Activated CD4-positive, alpha-beta T cell treated with anti-CD3 and anti-CD28 coated beads, Interleukin-2, amount 10 ng/mL, durations not matched to agents 24 days and 14 days (primary cell): ENCODE measurements around the gene RAB27A. TPM values are rescaled to one million over a fixed set of nuclear protein-coding genes. Genes with fewer than 3 reads are reported as not detected.

ENCODE experiments used
- DNase-seq: peaks from one replicate; pipeline ENCODE4 v3.0.0; 2022
- H3K27ac Mint-ChIP-seq: one replicate; pipeline ENCODE4 v1.8.0; 2022; ENCODE audit warnings: mild to moderate bottlenecking, mixed read lengths
- H3K27me3 Mint-ChIP-seq: one replicate; pipeline ENCODE4 v1.8.0; 2022; ENCODE audit warnings: mixed read lengths
- H3K36me3 Mint-ChIP-seq: one replicate; pipeline ENCODE4 v1.8.0; 2022; ENCODE audit warnings: low read depth, mild to moderate bottlenecking, mixed read lengths
- H3K4me1 Mint-ChIP-seq: one replicate; pipeline ENCODE4 v1.8.0; 2021; ENCODE audit warnings: mixed read lengths
- H3K4me3 Mint-ChIP-seq: one replicate; pipeline ENCODE4 v1.8.0; 2022; ENCODE audit warnings: mild to moderate bottlenecking, moderate library complexity, mixed read lengths
- H3K9me3 Mint-ChIP-seq: one replicate; pipeline ENCODE4 v1.8.0; 2021; ENCODE audit warnings: mixed read lengths
- intact Hi-C: fragments of 100-400 bp; cut with micrococcal nuclease; formaldehyde crosslinking; loops from one replicate; pipeline ENCODE4 v1.15.1; 2023
- total RNA-seq: library from RNA; stranded (reverse); gene quantifications from 2 replicates; pipeline ENCODE4 v1.2.3, GENCODE V29; 2022

RAB27A gene
- total RNA-seq, 1 donor from 2014 or later: 98.8 TPM

GRCh38 chr15:55277116-55277564, 12.5 kb downstream of the RAB27A start:
- H3K36me3 Mint-ChIP-seq: peaks cover 47% of the 10 kb centered on the region
- H3K4me3 Mint-ChIP-seq: peak overlapping the region; percentile 72
- intact Hi-C loops: no loop called here
- H3K9me3 Mint-ChIP-seq: peaks cover 12% of the 10 kb centered on the region
- H3K27ac Mint-ChIP-seq: peak overlapping the region; percentile 93
- H3K27me3 Mint-ChIP-seq: no peaks in the 10 kb centered on the region
- peaks cover 71% of the 10 kb centered on the region for H3K4me1 Mint-ChIP-seq
- peak; percentile 88 for DNase-seq

- H3K4me1 Mint-ChIP-seq: peaks cover 66% of the 10 kb centered on the region
- peak overlapping the region; percentile 72 for H3K4me3 Mint-ChIP-seq
- H3K9me3 Mint-ChIP-seq: peaks cover 12% of the 10 kb centered on the region
- no peaks in the 10 kb centered on the region for H3K27me3 Mint-ChIP-seq
- peak overlapping the region; percentile 93 for H3K27ac Mint-ChIP-seq
- peaks cover 45% of the 10 kb centered on the region for H3K36me3 Mint-ChIP-seq
- DNase-seq: no peak
- intact Hi-C loops: no loop called here
These were observed 13.3 kb downstream of the RAB27A start for GRCh38 chr15:55276324-55276723.

GRCh38 chr15:55270291-55270690, 19.3 kb downstream of the RAB27A start:
- intact Hi-C loops: loop anchor here (1.0 kb wide), 1 partner anchor 10 kb away; no protein-coding TSS in a partner anchor
- DNase-seq: no peak

GRCh38 chr15:55268176-55268695, 21.4 kb downstream of the RAB27A start:
- peak; percentile 53 for DNase-seq
- Mint-ChIP-seq H3K9me3 (peaks cover 4% of the 10 kb centered on the region), H3K4me3 (peak overlapping the region; percentile 81), H3K36me3 (peaks cover 54% of the 10 kb centered on the region), H3K4me1 (peaks cover 57% of the 10 kb centered on the region), H3K27ac (peak overlapping the region; percentile 97), H3K27me3 (no peaks in the 10 kb centered on the region)
- intact Hi-C loops: no loop called here

More at GRCh38 chr15:55270291-55270690, 19.3 kb downstream of the RAB27A start:
- Mint-ChIP-seq H3K4me3 (no peak overlapping the region), H3K9me3 (peaks cover 12% of the 10 kb centered on the region), H3K36me3 (peaks cover 62% of the 10 kb centered on the region), H3K27me3 (no peaks in the 10 kb centered on the region), H3K4me1 (peaks cover 66% of the 10 kb centered on the region), H3K27ac (peak overlapping the region; percentile 71)

DNA sequence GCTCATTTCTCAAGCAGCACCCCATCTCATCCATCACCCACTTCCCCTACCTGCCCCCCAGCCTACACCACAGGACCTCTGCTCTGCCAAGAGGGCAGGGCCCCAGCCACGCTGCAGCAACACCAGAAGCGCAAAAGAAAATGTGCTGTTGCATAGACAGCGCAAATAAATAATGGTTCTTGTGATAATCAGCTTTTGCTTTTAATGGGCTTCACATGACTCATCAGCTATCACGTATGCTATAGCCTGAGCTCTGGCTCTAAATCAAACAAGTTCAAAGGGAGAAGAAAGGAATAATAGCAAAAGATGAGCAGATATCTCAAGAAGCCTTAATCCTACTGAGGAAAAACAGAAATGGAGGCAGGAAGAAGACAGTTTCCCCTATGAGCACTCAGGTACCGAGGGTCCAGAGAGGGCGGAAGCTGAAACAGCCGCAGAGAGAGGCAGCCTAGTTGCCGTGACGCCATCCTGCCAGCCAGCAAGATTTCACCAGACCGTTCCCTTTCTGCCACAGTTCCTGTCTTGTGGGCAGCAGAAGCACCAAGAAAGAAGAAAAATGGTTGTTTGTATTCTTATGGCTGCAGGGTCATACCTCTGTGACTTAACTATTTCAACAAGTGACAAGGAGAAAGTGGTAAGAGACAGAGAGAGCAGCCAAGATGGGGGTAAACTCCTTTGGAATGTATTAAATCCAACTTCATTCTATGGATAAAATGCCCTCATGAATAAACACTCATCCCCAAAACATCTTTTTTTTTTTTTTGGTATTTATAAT, 22.0 kb downstream of the RAB27A start:
- peak overlapping the region; percentile 81 for H3K4me3 Mint-ChIP-seq
- H3K9me3 Mint-ChIP-seq: peaks cover under 1% of the 10 kb centered on the region

DNA sequence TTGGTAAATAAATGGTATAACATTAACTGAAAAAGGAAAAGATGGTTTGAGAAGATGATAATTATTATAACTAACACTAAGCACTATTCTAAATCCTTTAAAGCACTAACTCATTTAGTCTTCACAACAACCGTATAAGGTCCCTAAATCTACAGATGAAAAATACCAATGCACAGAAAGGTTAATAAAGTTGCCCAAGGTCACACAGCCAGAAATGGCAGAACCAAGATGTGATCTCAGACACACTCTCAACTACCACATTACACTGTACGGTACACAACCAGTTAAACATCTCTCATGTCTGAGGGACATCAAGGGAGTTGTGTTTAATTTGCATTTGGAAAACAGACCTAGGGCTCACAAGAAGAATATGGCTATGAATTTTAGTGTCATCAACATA, 23.1 kb downstream of the RAB27A start:
- Mint-ChIP-seq H3K4me3 (peak overlapping the region; percentile 81), H3K27ac (peak overlapping the region; percentile 97), H3K36me3 (peaks cover 59% of the 10 kb centered on the region), H3K4me1 (peaks cover 50% of the 10 kb centered on the region), H3K27me3 (no peaks in the 10 kb centered on the region), H3K9me3 (no peaks in the 10 kb centered on the region)
- no peak for DNase-seq
- intact Hi-C loops: loop anchor here (2.0 kb wide), 2 partner anchors 14 to 22 kb away; partner anchors contain the start of gene RAB27A

More for the DNA sequence above, 22.0 kb downstream of the RAB27A start:
- H3K36me3 Mint-ChIP-seq: peaks cover 57% of the 10 kb centered on the region
- intact Hi-C loops: loop anchor here (1.0 to 2.0 kb wide), 3 partner anchors 11 to 21 kb away; partner anchors contain the start of gene RAB27A
- H3K27me3 Mint-ChIP-seq: no peaks in the 10 kb centered on the region
- H3K27ac Mint-ChIP-seq: peak overlapping the region; percentile 97
- H3K4me1 Mint-ChIP-seq: peaks cover 54% of the 10 kb centered on the region
- peak; percentile 89 for DNase-seq

- no peak for DNase-seq
- Mint-ChIP-seq H3K36me3 (peaks cover 49% of the 10 kb centered on the region), H3K27ac (no peak overlapping the region), H3K9me3 (no peaks in the 10 kb centered on the region), H3K4me1 (peaks cover 42% of the 10 kb centered on the region), H3K27me3 (no peaks in the 10 kb centered on the region), H3K4me3 (no peak overlapping the region)
- intact Hi-C loops: no loop called here
These were observed 29.0 kb downstream of the RAB27A start for GRCh38 chr15:55260562-55261131.

GRCh38 chr15:55257938-55258337, 31.7 kb downstream of the RAB27A start:
- intact Hi-C loops: no loop called here
- Mint-ChIP-seq H3K36me3 (peaks cover 38% of the 10 kb centered on the region), H3K4me1 (peaks cover 55% of the 10 kb centered on the region), H3K4me3 (no peak overlapping the region), H3K27ac (peak overlapping the region; percentile 75), H3K27me3 (no peaks in the 10 kb centered on the region), H3K9me3 (no peaks in the 10 kb centered on the region)
- no peak for DNase-seq

GRCh38 chr15:55257012-55257670, 32.5 kb downstream of the RAB27A start:
- intact Hi-C loops: no loop called here
- Mint-ChIP-seq H3K9me3 (no peaks in the 10 kb centered on the region), H3K4me3 (peak overlapping the region; percentile 15), H3K27me3 (no peaks in the 10 kb centered on the region), H3K27ac (peak overlapping the region; percentile 71), H3K4me1 (peaks cover 57% of the 10 kb centered on the region), H3K36me3 (peaks cover 32% of the 10 kb centered on the region)
- no peak for DNase-seq

GRCh38 chr15:55256281-55257011, 33.2 kb downstream of the RAB27A start:
- Mint-ChIP-seq H3K9me3 (no peaks in the 10 kb centered on the region), H3K4me3 (peak overlapping the region; percentile 76), H3K36me3 (peaks cover 35% of the 10 kb centered on the region), H3K27ac (peak overlapping the region; percentile 71), H3K4me1 (peaks cover 62% of the 10 kb centered on the region), H3K27me3 (no peaks in the 10 kb centered on the region)
- DNase-seq: no peak
- intact Hi-C loops: loop anchor here (1.0 kb wide), 1 partner anchor 11 kb away; no protein-coding TSS in a partner anchor

DNA sequence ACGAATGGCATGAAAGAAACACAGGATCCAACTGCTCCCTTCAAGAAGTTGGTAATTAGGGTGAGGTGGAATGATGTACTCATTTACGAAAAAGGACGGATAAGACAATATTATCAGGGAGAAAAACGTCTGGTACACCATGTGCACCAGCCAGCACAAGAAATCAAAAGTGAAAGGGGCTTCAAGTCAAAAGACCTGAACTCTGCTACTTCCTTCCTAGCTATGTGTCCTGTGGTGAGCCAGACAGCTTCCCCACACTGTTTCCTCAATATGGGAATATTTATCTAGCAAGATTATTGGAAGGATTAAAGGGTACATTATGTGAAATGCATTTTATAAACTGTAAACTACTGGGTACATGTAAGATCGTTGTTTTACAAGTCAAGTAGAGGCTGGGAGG, 33.9 kb downstream of the RAB27A start:
- Mint-ChIP-seq H3K27me3 (no peaks in the 10 kb centered on the region), H3K27ac (peak overlapping the region; percentile 71), H3K4me3 (peak overlapping the region; percentile 76), H3K4me1 (peaks cover 68% of the 10 kb centered on the region), H3K9me3 (no peaks in the 10 kb centered on the region), H3K36me3 (peaks cover 39% of the 10 kb centered on the region)
- intact Hi-C loops: loop anchor here (1.0 to 2.0 kb wide), 4 partner anchors 12 to 33 kb away; partner anchors contain the start of gene RAB27A
- peak; percentile 75 for DNase-seq

- peak overlapping the region; percentile 76 for H3K4me3 Mint-ChIP-seq
- peaks cover 40% of the 10 kb centered on the region for H3K36me3 Mint-ChIP-seq
- H3K4me1 Mint-ChIP-seq: peaks cover 70% of the 10 kb centered on the region
- DNase-seq: no peak
- peak overlapping the region; percentile 71 for H3K27ac Mint-ChIP-seq
- no peaks in the 10 kb centered on the region for H3K9me3 Mint-ChIP-seq
- H3K27me3 Mint-ChIP-seq: no peaks in the 10 kb centered on the region
- intact Hi-C loops: loop anchor here (1.0 to 2.0 kb wide), 3 partner anchors 14 to 34 kb away; partner anchors contain the start of gene RAB27A
These were observed 34.5 kb downstream of the RAB27A start for GRCh38 chr15:55254916-55255679.
